Measurements from ENCODE around the gene RAB6B. TPM values are rescaled to one million over a fixed set of nuclear protein-coding genes. Genes with fewer than 3 reads are reported as not detected.

The RAB6B gene
- total RNA-seq, 1 experiment from 2014 or later, result 14.1 TPM

GRCh38 chr3:133775835-133776234 is 119.8 kb downstream of the RAB6B start:
- intact Hi-C loops (cut with micrococcal nuclease), result no loop called here
- Histone ChIP-seq H3K9me3 (ENCODE audit: control insufficient read depth in 1 of 2, insufficient read depth in 1 of 2, low read depth in 1 of 2, low read length in 2 of 2) (no peaks in the 10 kb centered on the region), H4K20me1 (ENCODE audit: insufficient read depth) (no peaks in the 10 kb centered on the region), H3K9ac (ENCODE audit: low read length) (no peak overlapping the region), H3K36me3 (ENCODE audit: control insufficient read depth in 1 of 2, insufficient read depth in 2 of 2, low read length in 2 of 2) (no peaks in the 10 kb centered on the region), H3K27me3 (ENCODE audit: insufficient read depth, low read length) (no peaks in the 10 kb centered on the region), H3K4me1 (ENCODE audit: control insufficient read depth in 1 of 2, insufficient read depth in 2 of 2, low read length in 2 of 2) (no peaks in the 10 kb centered on the region), H3K27ac (ENCODE audit: low read depth, low read length) (no peak overlapping the region), H3K4me3 (replicated peaks in 1 of 2; ENCODE audit: low read depth in 1 of 2, low read length in 2 of 2) (no peak overlapping the region), H2AFZ (ENCODE audit: low read depth, low read length, poor library complexity, severe bottlenecking) (no peak overlapping the region), H3K9me2 (ENCODE audit: insufficient read depth) (no peaks in the 10 kb centered on the region), H3K79me2 (ENCODE audit: insufficient read depth, low read length) (no peaks in the 10 kb centered on the region), H3K4me2 (ENCODE audit: low read length) (no peak overlapping the region)
- POLR2A ChIA-PET, result no interaction called here
- TF ChIP-seq POLR2A (IDR thresholded peaks at IDR 0.05; ENCODE audit: borderline replicate concordance, extremely low read depth, insufficient read depth, insufficient read length) (no peak), FOSL1 (IDR thresholded peaks at IDR 0.05; ENCODE audit: low read depth) (no peak), TCF7L2 (IDR thresholded peaks at IDR 0.05; ENCODE audit: borderline replicate concordance, extremely low read depth, insufficient read depth, insufficient read length) (no peak), YY1 (IDR thresholded peaks at IDR 0.05; ENCODE audit: extremely low read depth, insufficient replicate concordance, low read depth, low read length) (no peak), CTCF (IDR thresholded peaks at IDR 0.05 in 2 of 3, conservative IDR thresholded peaks at IDR 0.05 in 1 of 3; ENCODE audit: borderline replicate concordance in 1 of 3, insufficient read depth in 1 of 3, low read depth in 2 of 3, low read length in 2 of 3) (no peak), EZH2 (IDR thresholded peaks at IDR 0.05) (no peak), REST (IDR thresholded peaks at IDR 0.05; ENCODE audit: low read depth) (no peak), RAD21 (IDR thresholded peaks at IDR 0.05; ENCODE audit: low read depth) (no peak), JUND (IDR thresholded peaks at IDR 0.05) (no peak), ELF1 (IDR thresholded peaks at IDR 0.05; ENCODE audit: borderline replicate concordance, low read depth) (no peak), SP1 (IDR thresholded peaks at IDR 0.05; ENCODE audit: low read depth) (no peak), CBX3 (IDR thresholded peaks at IDR 0.05; ENCODE audit: low read depth) (no peak), ZFX (IDR thresholded peaks at IDR 0.05) (no peak), EGR1 (IDR thresholded peaks at IDR 0.05; ENCODE audit: low read depth) (no peak), EZH2phosphoT487 (IDR thresholded peaks at IDR 0.05; ENCODE audit: borderline replicate concordance) (no peak), SRF (IDR thresholded peaks at IDR 0.05; ENCODE audit: low read depth) (no peak)
- no peak for DNase-seq (ENCODE audit: low read depth, low spot score)
- RAD21 ChIA-PET (ENCODE audit: low non-redundant PET in 1 of 2, low total read pairs in 2 of 2, uncharacterized antibody in 2 of 2, unreplicated experiment in 2 of 2), result no interaction called here
- ATAC-seq, result no peak
- BruUV-seq (replicated peaks), result no TSS peak
- CTCF ChIA-PET, result no interaction called here

Measured in HCT116 (cell line).